ENCODE results near the gene PRR35. TPM values are rescaled to one million over a fixed set of nuclear protein-coding genes. Genes with fewer than 3 reads are reported as not detected.

PRR35 gene
- total RNA-seq, 1 donor = 0.10 TPM

- peaks cover 11% of the 10 kb centered on the region for H3K4me1 ChIP-seq (ENCODE audit: insufficient read depth, low read length)
- no peak overlapping the region for H3K4me3 ChIP-seq (ENCODE audit: low read length)
- H3K27me3 ChIP-seq (ENCODE audit: insufficient read depth, low read length) = no peaks in the 10 kb centered on the region
- H3K9me3 ChIP-seq (ENCODE audit: low read depth, low read length) = no peaks in the 10 kb centered on the region
These were observed 24.5 kb upstream of the PRR35 start for GRCh38 chr16:535446-536405.

DNA sequence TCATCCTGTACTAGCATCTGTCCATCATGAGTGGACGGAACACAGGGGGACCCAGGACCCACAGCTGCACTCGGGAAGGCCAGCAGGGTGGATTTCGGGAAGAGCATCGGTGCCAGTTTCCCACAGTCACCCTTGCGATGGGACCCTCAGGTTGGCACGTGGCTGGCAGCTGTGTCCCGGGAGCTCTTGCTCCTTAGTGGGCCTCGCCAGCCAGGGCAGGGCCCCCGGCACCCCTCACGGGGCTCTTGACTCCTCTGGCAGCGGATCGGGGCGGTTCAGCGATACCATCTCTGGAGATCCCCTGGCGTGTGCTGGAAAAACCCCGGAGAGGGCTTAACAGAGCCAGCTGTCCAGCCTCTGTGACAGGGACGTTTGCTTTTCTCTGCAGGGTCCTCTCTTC is 23.4 kb upstream of the PRR35 start:
- Histone ChIP-seq H3K27me3 (ENCODE audit: insufficient read depth, low read length) (no peaks in the 10 kb centered on the region), H3K4me3 (ENCODE audit: low read length) (no peak overlapping the region), H3K4me1 (ENCODE audit: insufficient read depth, low read length) (peaks cover 10% of the 10 kb centered on the region), H3K9me3 (ENCODE audit: low read depth, low read length) (no peaks in the 10 kb centered on the region)

- Histone ChIP-seq H3K4me1 (ENCODE audit: insufficient read depth, low read length) (peaks cover 10% of the 10 kb centered on the region), H3K27me3 (ENCODE audit: insufficient read depth, low read length) (no peaks in the 10 kb centered on the region), H3K9me3 (ENCODE audit: low read depth, low read length) (no peaks in the 10 kb centered on the region), H3K4me3 (ENCODE audit: low read length) (no peak overlapping the region)
These were observed 22.5 kb upstream of the PRR35 start for GRCh38 chr16:537415-538335.

DNA sequence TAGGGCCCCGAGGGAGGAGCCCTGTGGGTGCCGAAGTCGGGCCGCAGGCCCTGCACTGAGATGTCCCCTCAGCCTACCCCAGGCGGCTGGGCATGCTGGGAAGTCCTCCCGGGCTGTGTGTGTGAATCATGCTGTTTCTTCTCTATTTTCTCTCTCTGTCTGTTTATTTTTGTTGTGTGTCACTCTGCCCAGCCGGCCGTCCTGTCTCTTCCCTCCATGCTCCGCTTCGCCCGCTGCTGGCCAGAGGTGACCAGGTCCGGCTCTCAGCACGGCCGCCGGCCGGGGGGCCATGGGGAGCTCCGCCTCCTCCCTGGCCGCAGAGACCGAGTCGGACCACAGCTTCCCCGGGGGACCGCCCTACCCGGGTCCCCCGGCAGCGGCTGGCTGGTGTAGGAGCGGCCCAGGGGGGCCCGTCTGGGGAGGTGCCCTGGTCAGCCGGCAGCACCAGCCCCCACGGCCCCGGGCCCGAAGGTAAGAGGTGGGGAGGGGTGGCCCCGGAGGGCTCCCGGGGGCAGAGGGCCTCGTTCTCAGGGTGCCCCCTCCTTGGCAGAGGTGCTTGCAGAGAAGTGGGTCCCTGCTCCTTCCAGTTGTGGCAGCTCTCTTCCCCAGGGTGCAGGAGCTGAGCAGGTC is 20.2 kb upstream of the PRR35 start:
- H3K4me1 ChIP-seq (ENCODE audit: insufficient read depth, low read length) = peaks cover 7% of the 10 kb centered on the region
- no peak overlapping the region for H3K4me3 ChIP-seq (ENCODE audit: low read length)

DNA sequence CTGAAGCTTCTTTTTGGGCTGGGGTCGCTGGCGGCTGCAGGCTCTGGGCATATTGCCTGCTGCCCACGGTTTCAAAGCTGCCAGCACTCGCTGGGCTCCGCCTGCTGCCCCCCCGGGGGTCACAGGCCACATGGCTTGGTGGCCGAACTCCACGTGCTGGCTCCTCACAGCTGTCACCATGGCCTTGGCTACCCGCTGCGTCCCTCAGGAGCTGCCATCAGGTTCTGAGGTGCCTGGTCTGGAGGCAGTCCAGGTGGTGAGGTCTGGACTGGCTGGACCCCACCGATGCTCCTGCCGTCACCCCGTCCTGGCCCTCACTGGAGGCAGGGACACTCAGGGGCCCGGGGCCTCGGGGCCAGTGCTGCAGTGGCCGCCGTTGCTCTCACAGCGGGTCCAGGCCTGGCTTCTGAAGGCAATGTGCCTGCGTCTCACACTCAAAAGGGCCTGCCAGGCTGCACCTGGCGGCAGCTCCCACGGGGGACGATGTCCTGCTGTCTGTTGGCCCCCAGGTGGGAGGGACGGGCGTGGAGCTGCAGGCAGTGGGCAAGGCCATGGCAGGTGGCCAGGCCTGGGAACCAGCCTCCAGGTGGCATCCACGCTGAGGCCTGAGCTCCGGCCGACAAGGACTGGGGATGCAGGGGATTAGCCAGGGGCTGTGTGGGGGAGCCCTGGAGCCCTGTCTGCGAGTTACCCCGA is 19.4 kb upstream of the PRR35 start:
- no peaks in the 10 kb centered on the region for H3K9me3 ChIP-seq (ENCODE audit: low read depth, low read length)
- no peaks in the 10 kb centered on the region for H3K4me1 ChIP-seq (ENCODE audit: insufficient read depth, low read length)
- H3K27me3 ChIP-seq (ENCODE audit: insufficient read depth, low read length) = no peaks in the 10 kb centered on the region
- H3K4me3 ChIP-seq (ENCODE audit: low read length) = no peak overlapping the region

More for the DNA sequence above, 20.2 kb upstream of the PRR35 start:
- Histone ChIP-seq H3K9me3 (ENCODE audit: low read depth, low read length) (no peaks in the 10 kb centered on the region), H3K27me3 (ENCODE audit: insufficient read depth, low read length) (no peaks in the 10 kb centered on the region)

- H3K4me3 ChIP-seq (ENCODE audit: low read length) = no peak overlapping the region
- no peaks in the 10 kb centered on the region for H3K9me3 ChIP-seq (ENCODE audit: low read depth, low read length)
- peaks cover 6% of the 10 kb centered on the region for H3K4me1 ChIP-seq (ENCODE audit: insufficient read depth, low read length)
- H3K27me3 ChIP-seq (ENCODE audit: insufficient read depth, low read length) = no peaks in the 10 kb centered on the region
These were observed 16.7 kb upstream of the PRR35 start for GRCh38 chr16:543301-544164.

DNA sequence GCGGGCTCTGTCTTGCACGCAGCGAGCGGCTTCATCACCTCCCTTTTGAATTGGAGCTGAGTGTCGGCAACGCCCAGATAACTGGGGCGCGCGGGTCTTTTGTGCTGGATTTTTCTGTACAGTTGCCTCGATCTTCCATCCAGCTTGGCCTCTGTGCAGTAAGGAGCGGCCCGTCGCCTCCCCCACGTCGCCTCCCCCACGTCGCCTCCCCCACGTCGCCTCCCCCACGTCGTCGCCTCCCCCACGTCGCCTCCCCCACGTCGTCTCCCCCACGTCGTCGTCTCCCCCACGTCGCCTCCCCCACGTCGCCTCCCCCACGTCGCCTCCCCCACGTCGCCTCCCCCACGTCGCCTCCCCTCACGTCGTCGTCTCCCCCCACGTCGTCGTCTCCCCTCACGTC is 15.7 kb upstream of the PRR35 start:
- Histone ChIP-seq H3K27me3 (ENCODE audit: insufficient read depth, low read length) (no peaks in the 10 kb centered on the region), H3K9me3 (ENCODE audit: low read depth, low read length) (no peaks in the 10 kb centered on the region), H3K4me3 (ENCODE audit: low read length) (no peak overlapping the region)

GRCh38 chr16:546909-547770 is 13.1 kb upstream of the PRR35 start:
- Histone ChIP-seq H3K4me3 (ENCODE audit: low read length) (no peak overlapping the region), H3K27me3 (ENCODE audit: insufficient read depth, low read length) (no peaks in the 10 kb centered on the region), H3K4me1 (ENCODE audit: insufficient read depth, low read length) (peaks cover 6% of the 10 kb centered on the region), H3K9me3 (ENCODE audit: low read depth, low read length) (no peaks in the 10 kb centered on the region)

More for the DNA sequence above, 15.7 kb upstream of the PRR35 start:
- H3K4me1 ChIP-seq (ENCODE audit: insufficient read depth, low read length) = peaks cover 6% of the 10 kb centered on the region

GRCh38 chr16:548586-548985 is 11.6 kb upstream of the PRR35 start:
- no peaks in the 10 kb centered on the region for H3K27me3 ChIP-seq (ENCODE audit: insufficient read depth, low read length)
- no peaks in the 10 kb centered on the region for H3K9me3 ChIP-seq (ENCODE audit: low read depth, low read length)
- H3K4me3 ChIP-seq (ENCODE audit: low read length) = no peak overlapping the region
- peaks cover 6% of the 10 kb centered on the region for H3K4me1 ChIP-seq (ENCODE audit: insufficient read depth, low read length)

GRCh38 chr16:549544-550263 is 10.5 kb upstream of the PRR35 start:
- Histone ChIP-seq H3K27me3 (ENCODE audit: insufficient read depth, low read length) (no peaks in the 10 kb centered on the region), H3K4me1 (ENCODE audit: insufficient read depth, low read length) (peaks cover 6% of the 10 kb centered on the region), H3K9me3 (ENCODE audit: low read depth, low read length) (no peaks in the 10 kb centered on the region), H3K4me3 (ENCODE audit: low read length) (no peak overlapping the region)

DNA sequence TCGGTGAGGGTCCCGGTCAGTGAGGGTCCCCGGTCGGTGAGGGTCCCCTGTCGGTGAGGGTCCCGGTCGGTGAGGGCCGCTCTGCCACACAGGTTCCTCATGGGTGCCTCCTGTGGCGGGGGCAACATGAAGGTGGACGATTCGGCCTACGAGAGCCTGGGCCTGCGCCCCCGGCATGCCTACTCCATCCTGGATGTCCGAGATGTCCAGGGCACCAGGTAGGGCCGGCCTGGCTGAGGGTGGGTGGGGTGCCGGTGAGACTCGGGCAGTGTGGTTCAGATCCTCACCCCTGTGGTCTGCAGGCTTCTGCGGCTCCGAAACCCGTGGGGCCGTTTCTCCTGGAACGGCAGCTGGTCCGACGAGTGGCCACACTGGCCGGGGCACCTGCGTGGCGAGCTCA is 9.0 kb upstream of the PRR35 start:
- Histone ChIP-seq H3K27me3 (ENCODE audit: insufficient read depth, low read length) (no peaks in the 10 kb centered on the region), H3K4me1 (ENCODE audit: insufficient read depth, low read length) (peaks cover 6% of the 10 kb centered on the region), H3K9me3 (ENCODE audit: low read depth, low read length) (no peaks in the 10 kb centered on the region), H3K4me3 (ENCODE audit: low read length) (no peak overlapping the region)

DNA sequence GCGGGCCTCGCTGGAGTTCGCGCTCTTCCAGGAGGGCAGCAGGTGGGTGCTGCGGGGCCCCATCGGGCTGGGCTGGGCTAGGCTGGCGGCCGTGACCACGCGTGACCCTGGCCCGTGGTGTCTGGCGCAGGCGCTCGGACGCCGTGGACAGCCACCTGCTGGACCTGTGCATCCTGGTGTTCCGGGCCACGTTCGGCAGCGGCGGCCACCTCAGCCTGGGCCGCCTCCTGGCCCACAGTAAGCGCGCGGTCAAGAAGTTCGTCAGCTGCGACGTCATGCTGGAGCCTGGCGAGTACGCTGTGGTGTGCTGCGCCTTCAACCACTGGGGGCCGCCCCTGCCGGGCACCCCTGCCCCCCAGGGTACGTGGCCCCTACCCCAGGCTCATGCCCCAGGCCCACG is 8.0 kb upstream of the PRR35 start:
- H3K27me3 ChIP-seq (ENCODE audit: insufficient read depth, low read length) = no peaks in the 10 kb centered on the region
- peaks cover 1% of the 10 kb centered on the region for H3K4me1 ChIP-seq (ENCODE audit: insufficient read depth, low read length)
- no peaks in the 10 kb centered on the region for H3K9me3 ChIP-seq (ENCODE audit: low read depth, low read length)
- no peak overlapping the region for H3K4me3 ChIP-seq (ENCODE audit: low read length)
